Heart left ventricle (tissue), 13 donors: Measurements from ENCODE around the gene ZBTB20.

Experiments
- CTCF ChIP-seq, 12 donors: fragments of 200-600 bp; sonication (generic) in 4 of 12; IDR thresholded peaks; one replicate each; pipeline versions ENCODE4 v1.5.0 to v1.8.0; 2018 to 2022; ENCODE audit warnings: antibody characterized with exemption in 12 of 12, mild to moderate bottlenecking in 5 of 12
- POLR2A ChIP-seq, 2 donors: fragments of 450-650 bp; IDR thresholded peaks; one replicate each; pipeline ENCODE4 v1.6.1; 2017; ENCODE audit warnings: antibody characterized with exemption in 2 of 2, mild to moderate bottlenecking in 2 of 2, moderate library complexity in 2 of 2
- donor health status: ischemic (EF 13 %, LVEDD 7.1; RV severe dilation, severe dysfunction).
- donor health status: DM: no; HTN: yes; CAD: no.
- donor health status: DM: no; HTN: no; CAD: no.
- donor health status: ischemic (EF 25% LVEDD 6.9; RV normal size, moderate dysfunction).
- donor health status: ischemic (EF 25% LVEDD 5.7; RV mildly dilated, moderate dysfunction).
- donor health status: ischemic (EF 35%, LVEDD 5.7; RV mildly dilated, moderate dysfunction).
- donor health status: nonischemic (EF 11% LVEDD 7.7; RV severe dilation, severe dysfunction).
- donor health status: DM: yes; HTN: yes; CAD: no.
- donor health status: PGD.
- donor health status: ischemic (EF 29% LVEDD 5.4; RV normal size, mild dysfunction).
- donor health status: nonischemic (EF 23%, LVEDD 6.1; RV moderate dilation, normal function).

GRCh38 chr3:114860531-114860930, 286.6 kb downstream of the ZBTB20 start:
- TF ChIP-seq CTCF (IDR thresholded peaks at IDR 0.05): no peak
- TF ChIP-seq POLR2A (IDR thresholded peaks at IDR 0.05): no peak
